ENCODE results near the gene SMYD3.

The SMYD3 gene

GRCh38 chr1:246169486-246169885, 337.6 kb downstream of the SMYD3 start:
- DNase-seq (ENCODE audit: extremely low read depth, insufficient read length) = no peak
- Histone ChIP-seq H3K36me3 (ENCODE audit: control insufficient read depth, insufficient read depth, low read length) (no peaks in the 10 kb centered on the region), H3K4me3 (replicated peaks; ENCODE audit: low read depth, low read length) (no peak overlapping the region), H3K27me3 (replicated peaks; ENCODE audit: control insufficient read depth, insufficient read depth, low read length) (no peaks in the 10 kb centered on the region)
- no peak for TF ChIP-seq CTCF (IDR thresholded peaks at IDR 0.05; ENCODE audit: insufficient read depth, low read length, poor library complexity, severe bottlenecking)

GRCh38 chr1:246169019-246169418, 338.1 kb downstream of the SMYD3 start:
- DNase-seq (ENCODE audit: extremely low read depth, insufficient read length) = no peak

GRCh38 chr1:246166841-246167240, 340.2 kb downstream of the SMYD3 start:
- Histone ChIP-seq H3K36me3 (ENCODE audit: control insufficient read depth, insufficient read depth, low read length) (no peaks in the 10 kb centered on the region), H3K4me3 (replicated peaks; ENCODE audit: low read depth, low read length) (no peak overlapping the region), H3K27me3 (replicated peaks; ENCODE audit: control insufficient read depth, insufficient read depth, low read length) (no peaks in the 10 kb centered on the region)
- TF ChIP-seq CTCF (IDR thresholded peaks at IDR 0.05; ENCODE audit: insufficient read depth, low read length, poor library complexity, severe bottlenecking) = no peak
- no peak for DNase-seq (ENCODE audit: extremely low read depth, insufficient read length)

More at GRCh38 chr1:246169019-246169418, 338.1 kb downstream of the SMYD3 start:
- H3K36me3 ChIP-seq (ENCODE audit: control insufficient read depth, insufficient read depth, low read length) = no peaks in the 10 kb centered on the region
- no peak overlapping the region for H3K4me3 ChIP-seq (replicated peaks; ENCODE audit: low read depth, low read length)
- TF ChIP-seq CTCF (IDR thresholded peaks at IDR 0.05; ENCODE audit: insufficient read depth, low read length, poor library complexity, severe bottlenecking) = no peak
- no peaks in the 10 kb centered on the region for H3K27me3 ChIP-seq (replicated peaks; ENCODE audit: control insufficient read depth, insufficient read depth, low read length)

GRCh38 chr1:246165826-246166709, 341.0 kb downstream of the SMYD3 start:
- Histone ChIP-seq H3K36me3 (ENCODE audit: control insufficient read depth, insufficient read depth, low read length) (no peaks in the 10 kb centered on the region), H3K27me3 (replicated peaks; ENCODE audit: control insufficient read depth, insufficient read depth, low read length) (no peaks in the 10 kb centered on the region), H3K4me3 (replicated peaks; ENCODE audit: low read depth, low read length) (no peak overlapping the region)
- no peak for DNase-seq (ENCODE audit: extremely low read depth, insufficient read length)
- no peak for TF ChIP-seq CTCF (IDR thresholded peaks at IDR 0.05; ENCODE audit: insufficient read depth, low read length, poor library complexity, severe bottlenecking)

GRCh38 chr1:246164764-246165163, 342.3 kb downstream of the SMYD3 start:
- DNase-seq (ENCODE audit: extremely low read depth, insufficient read length) = no peak
- H3K36me3 ChIP-seq (ENCODE audit: control insufficient read depth, insufficient read depth, low read length) = no peaks in the 10 kb centered on the region
- H3K4me3 ChIP-seq (replicated peaks; ENCODE audit: low read depth, low read length) = no peak overlapping the region
- TF ChIP-seq CTCF (IDR thresholded peaks at IDR 0.05; ENCODE audit: insufficient read depth, low read length, poor library complexity, severe bottlenecking) = no peak
- H3K27me3 ChIP-seq (replicated peaks; ENCODE audit: control insufficient read depth, insufficient read depth, low read length) = no peaks in the 10 kb centered on the region

Measured in GM06990 (cell line).